Hair follicle dermal papilla cell (primary cell): Measurements from ENCODE around the gene OR10A6. TPM values are rescaled to one million over a fixed set of nuclear protein-coding genes. Genes with fewer than 3 reads are reported as not detected.

Experiments
- small RNA-seq: library from RNA; depleted of rRNA; stranded (forward); fragments of <200 nt; gene quantifications from one replicate; pipeline ENCODE3, GENCODE V24; 2012
- total RNA-seq: library from RNA; depleted of rRNA; stranded (reverse); fragments of >200 nt; gene quantifications from 2 replicates; pipeline ENCODE4 v1.2.3, GENCODE V29; 2012

OR10A6 gene
- not detected in 2 replicates for total RNA-seq

GRCh38 chr11:7931168-7931567 is at the start of gene OR10A6:
OR10A6 (minus strand) TSS chr11:7931268; CDS start chr11:7928662, 2,606 bp downstream.

GRCh38 chr11:7965386-7965785 is 34.3 kb upstream of the OR10A6 start, which contains the start of gene NLRP10:
NLRP10 (minus strand) TSS chr11:7965447; CDS start chr11:7963495, 1,952 bp downstream.

DNA sequence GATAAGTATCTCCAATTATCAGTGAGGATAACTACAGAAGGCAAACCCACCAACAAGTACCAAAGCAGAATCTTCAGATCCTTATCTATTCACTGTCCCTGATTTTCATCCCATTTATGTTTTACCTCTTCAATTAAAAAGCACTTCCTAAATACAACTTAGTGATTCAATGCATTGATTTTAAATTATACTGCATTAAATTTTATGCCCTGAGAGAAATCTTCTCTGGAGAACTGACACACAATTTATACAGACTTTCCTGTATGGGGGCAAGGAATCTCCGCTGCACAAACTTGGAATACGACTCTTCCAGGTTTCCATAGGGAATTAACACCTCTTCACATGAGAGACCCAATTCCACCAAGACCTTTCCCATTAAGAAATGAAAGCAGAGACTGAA is 10.5 kb upstream of the OR10A6 start, which contains the start of gene OR10A3:
Gene OR10A3, minus strand, starts transcription at position 101 of the 400 bp plus-strand sequence. CDS start 2,188 bp downstream, outside the sequence.

Small RNA genes within 50 kb of the gene (small RNA-seq; reads per million reads assigned to genes)
- gene COX6CP5 = not detected
- gene RNU6-943P = not detected

Other genes with a start within 250 kb of the OR10A6 start
- not detected in 2 replicates for gene OVCH2, start 224.8 kb downstream of the OR10A6 start, total RNA-seq
- not detected in 2 replicates for gene OR5P2, start 134.3 kb downstream of the OR10A6 start, total RNA-seq
- 0.16 TPM in 1 of 2 replicates, not detected in the other for gene OR5P3, start 100.4 kb downstream of the OR10A6 start, total RNA-seq
- gene OR10A3, start 10.4 kb upstream of the OR10A6 start, total RNA-seq = not detected in 2 replicates
- gene NLRP10, start 34.2 kb upstream of the OR10A6 start, total RNA-seq = 2.3 and 2.9 TPM in 2 replicates
- gene EIF3F, start 56.1 kb upstream of the OR10A6 start, total RNA-seq = 386 and 454 TPM in 2 replicates
- gene TUB, start 149.9 kb upstream of the OR10A6 start, total RNA-seq = 14.7 and 17.8 TPM in 2 replicates
- gene RIC3, start 237.8 kb upstream of the OR10A6 start, total RNA-seq = not detected in 2 replicates